Jurkat, Clone E6-1 (cell line): ENCODE data around the gene ITIH6.
"Not testable (repeated sequence)": the region's sequence is repeated elsewhere in the genome, so short reads cannot be mapped to it uniquely, and the experiment has no call there.

Experiments used
- DNase-seq: peaks from one replicate; pipeline ENCODE4 v3.0.0-alpha.2; 2011; ENCODE audit warnings: low read depth, low spot score
- H3K4me3 ChIP-seq: 2 replicates; pipeline ENCODE4 v1.5.1; 2011; ENCODE audit warnings: mild to moderate bottlenecking, low read length, control low read depth, moderate library complexity

ITIH6 gene

GRCh38 chrX:54810532-54810931 is 12.5 kb upstream of the ITIH6 start:
- DNase-seq: no peak
- no peak overlapping the region for H3K4me3 ChIP-seq

GRCh38 chrX:54808605-54809483 is 10.8 kb upstream of the ITIH6 start:
- DNase-seq: peak; percentile 89
- peak overlapping the region; percentile 71 for H3K4me3 ChIP-seq

GRCh38 chrX:54808109-54808604 is 10.1 kb upstream of the ITIH6 start:
- DNase-seq: peak; percentile 22

GRCh38 chrX:54807524-54808108 is 9.6 kb upstream of the ITIH6 start, which contains the start of gene MAGED2:
MAGED2 (plus strand) TSS chrX:54807745; CDS start chrX:54809332, 1,587 bp downstream.
- H3K4me3 ChIP-seq: peak within 1 kb of the TSS; percentile 71
- peak; percentile 5 for DNase-seq

More at GRCh38 chrX:54808109-54808604, 10.1 kb upstream of the ITIH6 start:
- H3K4me3 ChIP-seq: peak overlapping the region; percentile 71

- H3K4me3 ChIP-seq: no peak overlapping the region
- no peak for DNase-seq
These were observed 991 bp upstream of the ITIH6 start for GRCh38 chrX:54799046-54799445.

- DNase-seq: no peak
- no peak overlapping the region for H3K4me3 ChIP-seq
These were observed 3.3 kb downstream of the ITIH6 start for GRCh38 chrX:54794795-54795194.

DNA sequence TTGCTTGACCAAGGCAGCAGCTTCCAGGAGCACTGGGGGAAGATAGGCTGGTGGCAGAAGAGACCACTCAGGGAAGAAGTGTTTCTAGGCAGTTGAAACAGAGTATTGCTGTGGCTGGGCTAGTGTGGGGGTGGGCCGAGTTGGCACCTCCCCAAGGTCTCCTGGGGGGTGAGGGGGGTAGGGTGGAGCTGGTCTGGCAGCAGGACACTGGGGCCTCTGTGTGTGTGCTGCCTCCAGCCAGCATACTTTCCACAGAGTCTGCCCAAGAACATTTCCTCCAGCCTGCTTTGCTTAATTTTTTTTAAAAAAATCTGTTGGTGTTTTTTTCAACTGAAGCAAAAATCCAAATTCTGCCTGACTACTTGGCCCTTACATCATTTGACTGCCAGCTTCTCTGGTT is 4.0 kb downstream of the ITIH6 start:
- H3K4me3 ChIP-seq: no peak overlapping the region
- DNase-seq: no peak

GRCh38 chrX:54789405-54789804 is 8.7 kb downstream of the ITIH6 start:
- not testable (repeated sequence) for H3K4me3 ChIP-seq, DNase-seq

DNA sequence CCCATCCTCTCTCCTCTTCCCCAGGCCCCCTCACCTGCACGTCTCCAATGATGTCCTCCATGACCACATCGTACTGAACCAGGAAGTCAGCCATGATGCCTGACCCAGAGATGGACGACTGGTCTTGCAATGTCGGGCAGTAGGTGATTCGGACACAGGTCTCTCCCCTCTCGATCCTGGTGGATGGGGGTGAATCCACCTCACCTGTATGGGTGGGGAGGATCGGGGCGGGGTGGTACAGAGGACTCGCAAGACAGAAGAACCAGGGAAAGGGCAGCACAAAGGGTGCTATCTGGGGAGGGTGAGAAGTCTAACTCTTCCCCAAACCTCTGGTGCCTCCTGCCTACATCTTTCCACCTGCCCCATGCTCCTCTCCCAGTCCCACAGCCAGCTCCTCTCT is 9.6 kb downstream of the ITIH6 start:
- DNase-seq: no peak
- no peak overlapping the region for H3K4me3 ChIP-seq

DNA sequence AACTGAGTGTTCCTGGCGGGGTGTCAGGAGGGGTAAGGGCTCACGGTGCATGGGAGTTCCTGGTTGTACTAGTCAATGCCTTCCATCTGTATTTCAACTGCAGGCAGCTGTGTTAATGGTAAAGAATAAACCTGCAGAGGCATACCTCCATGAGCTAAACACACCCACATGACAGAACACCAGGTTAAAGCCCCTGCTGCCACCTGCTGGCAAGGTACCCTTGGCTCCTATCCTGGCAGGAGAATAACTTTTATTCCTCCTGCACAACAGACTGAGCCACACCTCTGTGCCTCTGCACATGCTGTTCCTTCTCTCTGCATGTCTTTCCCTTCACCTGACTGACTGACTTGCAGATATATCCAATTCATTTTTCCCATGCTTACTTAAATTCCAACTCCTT is 11.1 kb downstream of the ITIH6 start:
- DNase-seq: peak; percentile 9
- no peak overlapping the region for H3K4me3 ChIP-seq

DNA sequence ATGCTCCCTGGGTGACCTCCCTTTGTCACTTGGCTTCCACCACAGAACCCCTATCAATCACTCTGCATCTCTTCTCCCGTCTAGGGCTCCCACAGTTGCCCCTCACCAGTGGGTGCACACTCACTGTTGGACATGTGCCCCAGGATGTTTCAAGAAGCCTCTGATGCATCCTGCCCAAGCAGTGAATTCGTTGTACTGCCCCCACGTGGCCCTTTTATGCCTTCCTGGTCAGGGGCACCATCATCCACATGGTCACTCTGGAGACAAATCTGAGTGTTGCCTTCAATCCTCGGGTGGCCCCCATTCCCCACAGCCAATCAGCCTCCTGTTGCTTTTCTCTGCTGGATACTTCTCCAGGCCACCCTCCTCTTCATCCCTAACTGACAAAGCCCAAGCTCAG is 12.2 kb downstream of the ITIH6 start:
- DNase-seq: no peak

DNA sequence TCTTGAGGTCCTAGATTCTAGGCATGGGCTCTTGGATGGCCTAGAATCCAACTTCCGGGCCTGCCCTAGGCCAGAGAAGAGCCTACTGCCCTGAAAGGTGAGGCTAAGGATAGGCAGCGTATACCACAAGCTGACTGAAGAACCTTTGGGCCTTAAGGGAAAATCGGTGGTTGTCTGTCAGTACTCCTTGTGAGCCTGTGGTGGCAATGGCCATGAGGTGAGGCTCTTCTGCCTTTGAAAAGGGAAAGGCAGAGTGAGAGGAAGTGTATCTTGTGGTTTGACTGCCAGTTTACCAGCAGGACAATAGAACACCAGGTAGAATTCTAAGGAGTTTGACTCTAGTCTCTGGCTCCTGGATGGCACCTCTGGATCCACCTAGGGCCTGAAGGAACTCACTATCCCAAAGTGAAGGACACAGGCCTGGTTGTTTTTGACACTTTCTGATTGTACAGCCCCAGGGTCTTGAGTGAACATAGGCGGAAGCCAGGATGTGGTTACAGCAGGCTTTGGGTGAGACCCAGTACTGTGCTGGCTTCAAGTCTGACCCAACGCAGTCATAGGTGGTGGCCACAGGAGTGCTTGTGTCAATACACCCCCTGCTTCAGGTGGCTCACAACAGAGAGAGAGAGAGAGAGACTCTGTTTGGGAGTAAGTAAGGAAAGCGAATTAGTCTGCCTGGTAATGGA is 20.9 kb downstream of the ITIH6 start:
- peak; percentile 23 for DNase-seq
- H3K4me3 ChIP-seq: no peak overlapping the region

More for the DNA sequence above, 12.2 kb downstream of the ITIH6 start:
- no peak overlapping the region for H3K4me3 ChIP-seq

GRCh38 chrX:54776061-54776460 is 22.0 kb downstream of the ITIH6 start:
- no peak overlapping the region for H3K4me3 ChIP-seq
- DNase-seq: no peak

DNA sequence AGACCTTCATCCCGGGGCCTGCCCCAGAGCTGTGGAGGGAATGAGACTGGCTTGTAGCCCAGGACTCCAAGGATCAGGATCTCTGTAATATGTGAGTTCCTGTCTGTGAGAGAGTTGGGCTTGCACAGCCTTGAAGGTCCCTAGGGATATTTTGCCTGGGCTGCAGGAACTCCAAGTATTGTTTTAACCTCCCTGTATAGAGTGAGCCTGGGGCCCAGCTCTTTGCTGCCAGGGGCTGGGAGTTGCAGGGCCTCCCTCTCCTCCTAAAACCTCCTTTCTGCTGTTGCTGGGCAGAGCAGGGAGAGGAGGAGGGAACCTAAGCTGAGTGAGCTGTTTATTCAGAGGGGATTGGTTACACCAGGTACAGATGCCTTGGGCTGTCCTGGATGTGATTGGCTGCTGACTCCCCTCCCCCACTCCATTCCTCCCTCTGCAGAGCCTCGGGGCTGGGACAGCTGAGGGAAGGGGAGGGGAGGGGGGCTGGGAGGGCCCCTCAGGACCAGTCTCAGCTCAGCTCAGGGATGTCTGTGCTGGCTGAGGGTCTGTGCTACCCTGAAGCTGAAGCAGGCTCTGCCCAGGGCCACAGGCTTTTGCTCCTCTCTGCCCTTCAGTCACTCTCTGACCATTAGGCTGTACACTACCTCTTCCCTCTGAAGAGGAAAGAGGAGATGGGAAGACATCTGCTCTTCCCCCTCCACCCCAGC is 23.5 kb downstream of the ITIH6 start:
- DNase-seq, H3K4me3 ChIP-seq: not testable (repeated sequence)

DNA sequence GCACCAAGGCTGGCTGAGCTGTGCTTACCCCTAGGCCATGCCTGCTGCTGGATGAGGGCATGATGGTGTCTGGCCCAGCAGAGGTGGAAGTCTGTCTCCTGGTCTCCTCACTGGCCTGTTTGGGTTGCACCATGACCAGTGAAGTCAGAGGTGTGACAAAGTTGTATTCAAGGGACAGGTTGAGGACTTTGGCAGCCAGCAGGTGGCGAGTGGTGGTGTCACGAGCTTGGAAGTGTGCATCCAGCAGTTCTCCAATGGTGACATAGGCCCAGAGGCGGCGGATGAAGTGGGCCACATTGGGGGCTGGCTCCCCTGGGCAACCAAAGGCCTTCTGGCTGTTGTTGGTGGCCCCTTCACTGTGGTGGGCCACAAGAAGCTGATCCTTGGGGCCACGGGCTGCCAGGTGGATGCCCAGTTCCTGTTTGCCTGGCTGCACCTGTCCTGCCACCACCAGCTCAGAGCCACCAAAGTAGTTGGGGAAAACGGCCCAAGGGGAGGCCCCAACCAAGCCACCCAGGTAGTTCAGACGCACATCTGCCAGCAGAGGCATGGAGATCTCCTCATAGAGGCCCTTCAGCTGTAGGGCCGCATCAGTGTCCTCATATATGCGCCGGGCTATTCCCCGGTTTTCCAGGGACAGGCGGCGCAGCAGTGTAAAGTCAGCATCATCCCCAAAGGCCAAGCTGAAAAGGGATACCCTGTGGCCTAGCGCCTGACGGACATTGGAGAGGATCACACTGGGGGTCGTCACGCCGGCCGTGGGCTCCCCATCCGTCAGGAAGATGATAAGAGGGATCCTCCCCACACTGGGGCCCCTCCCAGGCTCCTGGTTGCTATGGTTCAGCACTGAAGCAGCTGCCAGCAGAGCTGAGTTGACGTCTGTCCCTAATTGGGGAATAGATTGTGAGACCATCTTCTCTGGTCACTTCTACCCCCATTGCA is 39.7 kb downstream of the ITIH6 start:
- DNase-seq: no peak
- H3K4me3 ChIP-seq: no peak overlapping the region

- no peak for DNase-seq
- no peak overlapping the region for H3K4me3 ChIP-seq
These were observed 43.2 kb downstream of the ITIH6 start for GRCh38 chrX:54754854-54755253.

GRCh38 chrX:54748626-54749025 is 49.4 kb downstream of the ITIH6 start:
- no peak for DNase-seq
- H3K4me3 ChIP-seq: no peak overlapping the region

GRCh38 chrX:54747733-54748393 is 50.2 kb downstream of the ITIH6 start:
- H3K4me3 ChIP-seq: no peak overlapping the region
- peak; percentile 63 for DNase-seq
